H1 (cell line): ENCODE data around the gene AATK. TPM values are rescaled to one million over a fixed set of nuclear protein-coding genes. Genes with fewer than 3 reads are reported as not detected.

Experiments used
- CTCF ChIA-PET: fragments of 300-600 bp; sonication (Branson Sonifier 250); formaldehyde crosslinking; loops from one replicate; lab custom pipeline; 2021; ENCODE audit not compliant: partially characterized antibody; lab: Charles Lee
- POLR2A ChIA-PET: fragments of 300-600 bp; sonication (Branson Sonifier 250); formaldehyde crosslinking; loops from one replicate; lab custom pipeline; 2021; ENCODE audit warnings: inconsistent platforms; ENCODE audit not compliant: partially characterized antibody; lab: Charles Lee
- DNase-seq, 2 experiments: peaks; one replicate each; pipeline versions ENCODE4 v3.0.0 to v3.0.0-alpha.2; 2010 to 2022; ENCODE audit warnings: low spot score in 2 of 2, low read depth in 1 of 2, mixed read lengths in 1 of 2
- FAIRE-seq: peaks from 2 replicates; lab custom pipeline; 2011; peaks lifted over from hg19 to GRCh38; lab: Jason Lieb, UNC
- H2AFZ ChIP-seq: 2 replicates; pipeline ENCODE4 v1.8.1; 2012; ENCODE audit warnings: low read length, inconsistent platforms
- H2AK5ac ChIP-seq: 2 replicates; pipeline ENCODE4 v1.6.1; 2013; ENCODE audit warnings: low read depth, low read length
- H2BK120ac ChIP-seq: replicated peaks from 2 replicates; pipeline ENCODE3; 2013; ENCODE audit warnings: low read depth, low read length, inconsistent platforms
- H2BK12ac ChIP-seq: 2 replicates; pipeline ENCODE4 v1.6.1; 2013; ENCODE audit warnings: low read depth, low read length
- H2BK15ac ChIP-seq: 2 replicates; pipeline ENCODE4 v1.6.1; 2013; ENCODE audit warnings: low read length
- H2BK20ac ChIP-seq: 2 replicates; pipeline ENCODE4 v1.6.1; 2013; ENCODE audit warnings: low read length
- H2BK5ac ChIP-seq: 2 replicates; pipeline ENCODE4 v1.6.1; 2013; ENCODE audit warnings: low read depth, low read length
- H3K14ac ChIP-seq: 2 replicates; pipeline ENCODE4 v1.6.1; 2013; ENCODE audit warnings: inconsistent platforms; ENCODE audit not compliant: insufficient read length
- H3K18ac ChIP-seq: 2 replicates; pipeline ENCODE4 v1.6.1; 2013; ENCODE audit warnings: low read length; ENCODE audit errors: extremely low read depth
- H3K23ac ChIP-seq: 2 replicates; pipeline ENCODE4 v1.6.1; 2013; ENCODE audit warnings: inconsistent platforms; ENCODE audit not compliant: insufficient read length
- H3K23me2 ChIP-seq: 2 replicates; pipeline ENCODE4 v1.6.1; 2013; ENCODE audit warnings: low read depth, low read length
- H3K27ac ChIP-seq: 2 replicates; pipeline ENCODE4 v1.6.1; 2011; ENCODE audit warnings: low read depth, low read length, inconsistent platforms
- H3K27me3 ChIP-seq, 4 experiments: replicated peaks in 1 of 4; 1 replicate in 1 of 4; 2 replicates in 3 of 4; pipeline versions ENCODE4 v1.6.1 to v1.8.1; 2011 to 2013; ENCODE audit warnings: low read length in 3 of 4, mild to moderate bottlenecking in 3 of 4, inconsistent platforms in 2 of 4, mixed read lengths in 2 of 4, moderate library complexity in 1 of 4; ENCODE audit not compliant: control insufficient read depth in 3 of 4, insufficient read depth in 3 of 4; ENCODE audit errors: extremely low read depth in 1 of 4
- H3K36me3 ChIP-seq, 4 experiments: 2 replicates each; pipeline versions ENCODE4 v1.6.1 to v1.8.1; 2011 to 2013; ENCODE audit warnings: mild to moderate bottlenecking in 4 of 4, low read length in 3 of 4, moderate library complexity in 2 of 4, control low read depth in 1 of 4, inconsistent platforms in 1 of 4; ENCODE audit not compliant: insufficient read depth in 4 of 4, control insufficient read depth in 2 of 4
- H3K4ac ChIP-seq: replicated peaks from 2 replicates; pipeline ENCODE3; 2013; ENCODE audit warnings: low read length, low read depth, mixed read lengths, inconsistent platforms; ENCODE audit not compliant: insufficient read length
- H3K4me1 ChIP-seq, 4 experiments: replicated peaks in 1 of 4; 1 replicate in 1 of 4; 2 replicates in 3 of 4; pipeline versions ENCODE4 v1.6.1 to v1.8.1; 2011 to 2013; ENCODE audit warnings: low read length in 3 of 4, inconsistent platforms in 2 of 4, mixed read lengths in 1 of 4; ENCODE audit not compliant: insufficient read depth in 4 of 4, control insufficient read depth in 3 of 4
- H3K4me2 ChIP-seq, 2 experiments: 2 replicates each; pipeline versions ENCODE4 v1.6.1 to v1.8.1; 2011 to 2013; ENCODE audit warnings: low read depth in 2 of 2, low read length in 2 of 2, control low read depth in 1 of 2, inconsistent platforms in 1 of 2, mild to moderate bottlenecking in 1 of 2; ENCODE audit not compliant: insufficient read depth in 1 of 2
- H3K4me3 ChIP-seq, 4 experiments: fragments of 200-600, 300-600 bp in 1 of 4; sonication (generic), shearing (Covaris generic), sonication (Bioruptor Twin) in 1 of 4; 2 replicates each; pipeline versions ENCODE4 v1.5.1 to v1.8.1; 2011 to 2016; ENCODE audit warnings: low read length in 4 of 4, low read depth in 3 of 4, control low read depth in 2 of 4, inconsistent platforms in 2 of 4, mild to moderate bottlenecking in 2 of 4, mixed read lengths in 1 of 4, moderate library complexity in 1 of 4; ENCODE audit not compliant: insufficient read depth in 2 of 4; ENCODE audit errors: extremely low read depth in 1 of 4
- H3K56ac ChIP-seq: replicated peaks from 2 replicates; pipeline ENCODE3; 2013; ENCODE audit warnings: low read depth, mild to moderate bottlenecking, mixed read lengths, low read length, inconsistent platforms; ENCODE audit not compliant: insufficient read length
- H3K79me1 ChIP-seq: 2 replicates; pipeline ENCODE4 v1.6.1; 2013; ENCODE audit warnings: low read depth, low read length, control low read depth
- H3K79me2 ChIP-seq, 2 experiments: 2 replicates each; pipeline versions ENCODE4 v1.6.1 to v1.8.1; 2012 to 2013; ENCODE audit warnings: low read length in 2 of 2, mild to moderate bottlenecking in 2 of 2, inconsistent platforms in 1 of 2; ENCODE audit not compliant: insufficient read depth in 2 of 2, control insufficient read depth in 1 of 2
- H3K9ac ChIP-seq, 4 experiments: replicated peaks in 1 of 4; 1 replicate in 1 of 4; 2 replicates in 3 of 4; pipeline versions ENCODE4 v1.6.1 to v1.8.1; 2011 to 2013; ENCODE audit warnings: low read depth in 3 of 4, low read length in 3 of 4, control low read depth in 2 of 4, mild to moderate bottlenecking in 2 of 4, moderate library complexity in 2 of 4, inconsistent platforms in 1 of 4; ENCODE audit errors: extremely low read depth in 1 of 4
- H3K9me3 ChIP-seq, 2 experiments: 2 replicates each; pipeline versions ENCODE4 v1.6.1 to v1.8.1; 2012 to 2013; ENCODE audit warnings: mild to moderate bottlenecking in 2 of 2, moderate library complexity in 2 of 2, control low read depth in 1 of 2, inconsistent platforms in 1 of 2, low read depth in 1 of 2, low read length in 1 of 2, mixed read lengths in 1 of 2; ENCODE audit not compliant: insufficient read depth in 2 of 2
- H4K20me1 ChIP-seq, 2 experiments: replicated peaks in 1 of 2; 2 replicates each; pipeline versions ENCODE3 to v1.8.1; 2011 to 2013; ENCODE audit warnings: inconsistent platforms in 2 of 2, low read length in 2 of 2, mild to moderate bottlenecking in 1 of 2; ENCODE audit not compliant: insufficient read depth in 2 of 2, control insufficient read depth in 1 of 2
- H4K5ac ChIP-seq: 2 replicates; pipeline ENCODE4 v1.6.1; 2013; ENCODE audit warnings: low read length, low read depth, mixed read lengths, inconsistent platforms; ENCODE audit not compliant: insufficient read length
- H4K8ac ChIP-seq: 2 replicates; pipeline ENCODE4 v1.8.0; 2013; ENCODE audit warnings: mild to moderate bottlenecking, moderate library complexity, low read length, inconsistent platforms; ENCODE audit not compliant: insufficient read depth; ENCODE audit errors: extremely low read depth
- H4K91ac ChIP-seq: replicated peaks from 2 replicates; pipeline ENCODE3; 2013; ENCODE audit warnings: low read length, mixed read lengths, inconsistent platforms; ENCODE audit not compliant: insufficient read length
- POLR2AphosphoS5 ChIP-seq: IDR thresholded peaks from 2 replicates; pipeline ENCODE4 v1.6.1; 2011; ENCODE audit warnings: low read depth, low read length
- SIX5 ChIP-seq: IDR thresholded peaks from 2 replicates; pipeline ENCODE4 v1.6.1; 2011; ENCODE audit warnings: mild to moderate bottlenecking, low read depth, low read length
- TAF1 ChIP-seq: IDR thresholded peaks from 2 replicates; pipeline ENCODE4 v1.6.1; 2011; ENCODE audit warnings: mild to moderate bottlenecking, low read depth, low read length
- WGBS, 2 experiments: shearing (Covaris generic) in 1 of 2; methylation state at CpG; one replicate each; pipeline versions ENCODE4 v1.1.6 to v1.1.7; 2013 to 2015; ENCODE audit warnings: low lambda C conversion rate in 2 of 2, mixed read lengths in 2 of 2, inconsistent platforms in 1 of 2, low coverage in 1 of 2, missing lambda C conversion rate in 1 of 2; ENCODE audit not compliant: insufficient replicate concordance in 2 of 2, insufficient coverage in 1 of 2, insufficient read length in 1 of 2; ENCODE audit errors: extremely low coverage in 1 of 2, missing lambda C conversion rate in 1 of 2; 5-methylcytosine and 5-hydroxymethylcytosine counted together
- polyA plus RNA-seq, 7 experiments: library from polyadenylated mRNA; depleted of rRNA in 3 of 7; stranded (reverse) in 5 of 7; unstranded in 2 of 7; fragments of >200 nt in 5 of 7; fragments of 200-250 nt in 2 of 7; gene quantifications; 1 replicate in 5 of 7; 2 replicates in 1 of 7; 4 replicates in 1 of 7; pipeline versions ENCODE4 v1.2.1 to v1.2.3, GENCODE V29; 2011 to 2013; ENCODE audit warnings: missing spikeins in 2 of 7, mixed read lengths in 2 of 7
- total RNA-seq: library from RNA; stranded (reverse); fragmentation: NEBNext Ultra II Directional; extraction: Animal tissue kit (Norgen Biotek cat#: 25700); gene quantifications from 2 replicates; pipeline ENCODE4 v1.2.1, GENCODE V29; 2021

AATK gene
- total and polyA plus RNA-seq, 2 of the 8 experiments (the other 6 are each of a cell fraction or from before 2014, with no cell fraction given): 1.7 to 3.5 TPM

- Histone ChIP-seq H3K4ac (no peak overlapping the region), H3K56ac (no peak overlapping the region), H3K79me2 (no peaks in the 10 kb centered on the region), H2BK5ac (no peak overlapping the region), H3K27me3 (no peaks in the 10 kb centered on the region), H3K9ac (no peak overlapping the region), H3K9me3 (no peaks in the 10 kb centered on the region; a peak in 1 of 4 replicates), H2AK5ac (no peak overlapping the region), H3K36me3 (no peaks in the 10 kb centered on the region), H3K4me1 (peaks cover 0 to 5% (median under 1%) of the 10 kb centered on the region in 4 experiments; a peak in 2 of 7 replicates), H3K23me2 (no peaks in the 10 kb centered on the region), H2BK120ac (no peak overlapping the region), H3K4me2 (no peak overlapping the region), H2BK15ac (no peak overlapping the region), H3K23ac (no peak overlapping the region), H3K79me1 (no peaks in the 10 kb centered on the region), H3K14ac (no peak overlapping the region), H4K20me1 (peaks cover 0 to 3% of the 10 kb centered on the region in 2 experiments), H4K91ac (no peak overlapping the region), H2BK12ac (no peak overlapping the region), H3K18ac (no peak overlapping the region), H2BK20ac (no peak overlapping the region), H4K8ac (no peak overlapping the region; the same call in 1 of the 2 replicates), H3K27ac (no peak overlapping the region), H3K4me3 (no peak overlapping the region), H4K5ac (no peak overlapping the region), H2AFZ (no peak overlapping the region)
- ChIA-PET POLR2A (no interaction called here), CTCF (interaction anchor here (1.1 kb wide), 1 partner anchor 40 kb away, joined by 5 read pairs; no protein-coding TSS in a partner anchor)
- WGBS, 2 experiments: 83% methylated on average over 4 of the region's 5 CpGs; no CpG with 5 or more reads in 1 of the 2 experiments
- FAIRE-seq (no peak), DNase-seq (no peak)
- no peak for TF ChIP-seq SIX5
- no peak for TF ChIP-seq POLR2AphosphoS5
- no peak for TF ChIP-seq TAF1
Observed at GRCh38 chr17:81182596-81182995, 16.6 kb upstream of the AATK start.
